Measurements from ENCODE around the gene RAP1B. TPM values are rescaled to one million over a fixed set of nuclear protein-coding genes. Genes with fewer than 3 reads are reported as not detected.
A peak's percentile ranks its signal among the peaks of the same experiment; 100 is the strongest.

The RAP1B gene
- total and polyA plus RNA-seq, 2 of the 13 experiments (the other 11 are each of a cell fraction or from before 2014, with no cell fraction given): 71.1 to 92.7 TPM

GRCh38 chr12:68686595-68687521, 76.2 kb downstream of the RAP1B start, which contains the start of gene NUP107 (continued):
- TF ChIP-seq ZNF597 (CRISPR knock-in tag; IDR thresholded peaks at IDR 0.05): no peak
- TF ChIP-seq ELF3 (CRISPR knock-in tag; IDR thresholded peaks at IDR 0.05): peak; percentile 98
- peak; percentile 76; the same call in 1 of the 2 replicates for TF ChIP-seq SMAD1 (CRISPR knock-in tag; IDR thresholded peaks at IDR 0.05; ENCODE audit: borderline replicate concordance, low read depth)
- no peak for TF ChIP-seq ATF7 (IDR thresholded peaks at IDR 0.05)
- 0 out of 2 replicates have a peak, but pooled peaks have one; percentile 34 for TF ChIP-seq ATF7 (CRISPR knock-in tag; IDR thresholded peaks at IDR 0.05)
- peak; percentile 53 for TF ChIP-seq ZNF891 (CRISPR knock-in tag; IDR thresholded peaks at IDR 0.05)
- peak; percentile 7; the same call in 1 of the 2 replicates for TF ChIP-seq RAD21 (CRISPR knock-in tag; IDR thresholded peaks at IDR 0.05)
- peak; percentile 80; the same call in 1 of the 2 replicates for TF ChIP-seq MEIS2 (CRISPR knock-in tag; IDR thresholded peaks at IDR 0.05)
- 0 out of 2 replicates have a peak, but pooled peaks have one; percentile 77 for TF ChIP-seq ARID2 (CRISPR knock-in tag; IDR thresholded peaks at IDR 0.05; ENCODE audit: borderline replicate concordance)
- TF ChIP-seq ZHX2 (IDR thresholded peaks at IDR 0.05; ENCODE audit: low read depth): peak; percentile 75
- no peak for TF ChIP-seq ZHX2 (CRISPR knock-in tag; IDR thresholded peaks at IDR 0.05; ENCODE audit: borderline replicate concordance)
- TF ChIP-seq JDP2 (CRISPR knock-in tag; IDR thresholded peaks at IDR 0.05; ENCODE audit: borderline replicate concordance): no peak
- peak; percentile 89; the same call in 1 of the 2 replicates for TF ChIP-seq ZNF556 (CRISPR knock-in tag; IDR thresholded peaks at IDR 0.05; ENCODE audit: borderline replicate concordance)
- TF ChIP-seq ISL2 (CRISPR knock-in tag; IDR thresholded peaks at IDR 0.05): peak; percentile 82
- TF ChIP-seq ZNF414 (CRISPR knock-in tag; IDR thresholded peaks at IDR 0.05): peak; percentile 78; the same call in 1 of the 2 replicates
- no peak for TF ChIP-seq HHEX (CRISPR knock-in tag; IDR thresholded peaks at IDR 0.05)
- TF ChIP-seq PATZ1 (CRISPR knock-in tag; IDR thresholded peaks at IDR 0.05): no peak; the same call in 1 of the 2 replicates

Data from HepG2 (cell line).